CD8-positive, alpha-beta memory T cell (primary cell): ENCODE measurements around the gene FLII. TPM values are rescaled to one million over a fixed set of nuclear protein-coding genes. Genes with fewer than 3 reads are reported as not detected.
"Not testable (repeated sequence)": the region's sequence is repeated elsewhere in the genome, so short reads cannot be mapped to it uniquely, and the experiment has no call there.

ENCODE experiments used
- CTCF ChIA-PET: fragments of 350-600 bp; sonication (Branson Sonifier 250); formaldehyde crosslinking; loops from one replicate; lab custom pipeline; 2021; ENCODE audit warnings: antibody characterized with exemption; lab: Charles Lee
- POLR2A ChIA-PET: fragments of 350-600 bp; sonication (Branson Sonifier 250); formaldehyde crosslinking; loops from one replicate; lab custom pipeline; 2021; ENCODE audit warnings: antibody characterized with exemption; lab: Charles Lee
- DNase-seq, 5 donors: peaks; one replicate each; pipeline versions ENCODE4 v3.0.0 to v3.0.0-alpha.2; 2020 to 2022; ENCODE audit warnings: mixed read lengths in 1 of 5
- H3K27ac ChIP-seq: one replicate; pipeline ENCODE4 v1.7.0; 2013; ENCODE audit warnings: low read depth, mild to moderate bottlenecking, low read length, moderate library complexity
- H3K27me3 ChIP-seq: 2 replicates; pipeline ENCODE4 v1.7.0; 2013; ENCODE audit warnings: low read length, mild to moderate bottlenecking; ENCODE audit not compliant: insufficient read depth, poor library complexity, severe bottlenecking
- H3K36me3 ChIP-seq: 2 replicates; pipeline ENCODE4 v1.7.0; 2013; ENCODE audit warnings: mild to moderate bottlenecking, low read length, moderate library complexity; ENCODE audit not compliant: insufficient read depth
- H3K4me1 ChIP-seq: 2 replicates; pipeline ENCODE4 v1.7.0; 2013; ENCODE audit warnings: mild to moderate bottlenecking, low read length, moderate library complexity; ENCODE audit not compliant: insufficient read depth
- H3K4me3 ChIP-seq: 2 replicates; pipeline ENCODE4 v1.7.0; 2013; ENCODE audit warnings: mild to moderate bottlenecking, low read length
- H3K9me3 ChIP-seq: 2 replicates; pipeline ENCODE4 v1.7.0; 2013; ENCODE audit warnings: mild to moderate bottlenecking, low read length
- H3K27ac Mint-ChIP-seq, 8 donors: one replicate each; pipeline ENCODE4 v1.8.0; 2020 to 2021; ENCODE audit warnings: mixed read lengths in 8 of 8, mild to moderate bottlenecking in 6 of 8, inconsistent platforms in 3 of 8, moderate library complexity in 3 of 8
- H3K27me3 Mint-ChIP-seq, 2 donors: one replicate each; pipeline ENCODE4 v1.8.0; 2020 to 2021; ENCODE audit warnings: mixed read lengths in 2 of 2, mild to moderate bottlenecking in 1 of 2, moderate library complexity in 1 of 2
- H3K36me3 Mint-ChIP-seq, 3 donors: one replicate each; pipeline ENCODE4 v1.8.0; 2020 to 2021; ENCODE audit warnings: mixed read lengths in 3 of 3, inconsistent platforms in 1 of 3, mild to moderate bottlenecking in 1 of 3
- H3K4me1 Mint-ChIP-seq, 3 donors: one replicate each; pipeline ENCODE4 v1.8.0; 2020 to 2021; ENCODE audit warnings: mixed read lengths in 3 of 3, inconsistent platforms in 1 of 3, mild to moderate bottlenecking in 1 of 3
- H3K4me3 Mint-ChIP-seq, 7 donors: one replicate each; pipeline ENCODE4 v1.8.0; 2020 to 2021; ENCODE audit warnings: mixed read lengths in 7 of 7, mild to moderate bottlenecking in 6 of 7, moderate library complexity in 4 of 7, inconsistent platforms in 2 of 7
- H3K9me3 Mint-ChIP-seq, 5 donors: one replicate each; pipeline ENCODE4 v1.8.0; 2020 to 2022; ENCODE audit warnings: mixed read lengths in 5 of 5, mild to moderate bottlenecking in 3 of 5, moderate library complexity in 2 of 5, inconsistent platforms in 1 of 5
- polyA plus RNA-seq: library from polyadenylated mRNA; unstranded; fragments of 300-500 nt; fragmentation: Illumina TruSeq; gene quantifications from one replicate; pipeline ENCODE4 v1.2.3, GENCODE V29; 2021
- total RNA-seq, 2 experiments: library from RNA; stranded (reverse); gene quantifications; one replicate each; pipeline ENCODE4 v1.2.3, GENCODE V29; 2021

The FLII gene
- total and polyA plus RNA-seq, 3 experiments from 2014 or later = 216 to 299 (median 278) TPM

DNA sequence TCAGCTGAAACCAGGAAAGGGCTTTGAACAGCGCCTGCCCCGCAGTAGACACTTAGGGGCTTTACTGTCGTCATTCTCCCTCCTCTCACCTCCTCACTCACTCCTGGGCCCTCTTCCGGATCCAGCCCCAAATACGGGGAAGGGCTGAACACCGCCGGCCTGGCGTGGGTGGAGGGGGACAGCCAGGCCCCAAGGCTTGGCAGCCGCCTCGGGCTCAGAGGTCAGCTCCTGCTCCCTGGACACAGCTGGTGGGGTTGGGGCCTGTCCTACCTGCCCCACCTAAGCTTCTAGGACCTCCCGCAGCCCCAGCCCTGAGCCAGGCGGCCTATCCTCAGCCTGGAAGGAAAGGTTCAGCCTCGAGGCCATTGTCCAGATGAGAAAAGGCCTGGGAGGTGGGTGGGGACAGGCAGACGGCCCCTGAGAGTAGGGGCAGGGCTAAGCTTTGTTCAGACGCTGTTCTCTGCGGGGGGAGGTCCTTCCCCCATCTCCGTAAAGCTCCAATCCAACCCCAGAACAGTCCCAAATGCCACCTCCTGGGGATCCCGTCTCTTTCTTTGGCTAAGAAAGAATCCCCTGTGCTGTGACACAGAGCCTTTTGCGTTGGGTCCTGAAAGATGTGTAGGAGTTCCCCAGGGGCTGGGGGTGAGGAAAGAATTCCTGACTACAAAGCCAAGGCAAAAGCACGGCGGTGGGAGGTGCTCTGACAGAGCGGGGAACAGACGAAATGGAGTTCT is 34.0 kb downstream of the FLII start:
- Histone ChIP-seq H3K27ac (no peak overlapping the region), H3K36me3 (no peaks in the 10 kb centered on the region), H3K4me1 (peaks cover 18% of the 10 kb centered on the region), H3K27me3 (no peaks in the 10 kb centered on the region), H3K9me3 (no peaks in the 10 kb centered on the region), H3K4me3 (peak overlapping the region; percentile 45)
- Mint-ChIP-seq H3K27ac (peak overlapping the region in 5 of 8 donors; percentile 51 to 93 (median 72)), H3K36me3 (peaks cover 0 to 4% (median 0%) of the 10 kb centered on the region in 3 donors), H3K27me3 (no peaks in the 10 kb centered on the region), H3K4me1 (peaks cover 22 to 39% (median 27%) of the 10 kb centered on the region in 3 donors), H3K9me3 (no peaks in the 10 kb centered on the region), H3K4me3 (peak overlapping the region in 6 of 7 donors; percentile 13 to 70 (median 54))
- ChIA-PET CTCF (interaction anchor here (1.4 to 1.5 kb wide), 2 partner anchors 9 to 10 kb away, joined by 4 read pairs; no protein-coding TSS in a partner anchor), POLR2A (no interaction called here)
- DNase-seq = no peak

GRCh38 chr17:18224053-18224386 is 34.5 kb downstream of the FLII start:
- no peaks in the 10 kb centered on the region for H3K36me3 ChIP-seq
- no peak overlapping the region for H3K4me3 Mint-ChIP-seq
- H3K9me3 ChIP-seq = no peaks in the 10 kb centered on the region
- no peak overlapping the region for H3K4me3 ChIP-seq
- no peaks in the 10 kb centered on the region for H3K9me3 Mint-ChIP-seq
- POLR2A ChIA-PET = no interaction called here
- no peaks in the 10 kb centered on the region for H3K27me3 ChIP-seq
- H3K27me3 Mint-ChIP-seq = no peaks in the 10 kb centered on the region
- peaks cover 0 to 4% (median 0%) of the 10 kb centered on the region in 3 donors for H3K36me3 Mint-ChIP-seq
- CTCF ChIA-PET = interaction anchor here (1.4 to 1.5 kb wide), 2 partner anchors 8 to 11 kb away, joined by 4 read pairs; no protein-coding TSS in a partner anchor
- no peak overlapping the region for H3K27ac Mint-ChIP-seq
- peaks cover 22 to 37% (median 27%) of the 10 kb centered on the region in 3 donors for H3K4me1 Mint-ChIP-seq
- DNase-seq = no peak
- H3K27ac ChIP-seq = no peak overlapping the region
- H3K4me1 ChIP-seq = peaks cover 18% of the 10 kb centered on the region

GRCh38 chr17:18218756-18219415 is 39.7 kb downstream of the FLII start:
- Mint-ChIP-seq H3K9me3 (no peaks in the 10 kb centered on the region), H3K4me3 (no peak overlapping the region), H3K36me3 (no peaks in the 10 kb centered on the region), H3K4me1 (peaks cover 0 to 2% (median 1%) of the 10 kb centered on the region in 3 donors), H3K27me3 (no peaks in the 10 kb centered on the region), H3K27ac (peak overlapping the region in 2 of 8 donors; percentile 8)
- Histone ChIP-seq H3K27ac (no peak overlapping the region), H3K27me3 (no peaks in the 10 kb centered on the region), H3K4me3 (no peak overlapping the region), H3K36me3 (no peaks in the 10 kb centered on the region), H3K9me3 (no peaks in the 10 kb centered on the region), H3K4me1 (no peaks in the 10 kb centered on the region)
- CTCF ChIA-PET = interaction anchor here (1.0 to 1.1 kb wide), 2 partner anchors 30 to 77 kb away, joined by 3 read pairs; no protein-coding TSS in a partner anchor
- DNase-seq = no peak
- POLR2A ChIA-PET = no interaction called here

DNA sequence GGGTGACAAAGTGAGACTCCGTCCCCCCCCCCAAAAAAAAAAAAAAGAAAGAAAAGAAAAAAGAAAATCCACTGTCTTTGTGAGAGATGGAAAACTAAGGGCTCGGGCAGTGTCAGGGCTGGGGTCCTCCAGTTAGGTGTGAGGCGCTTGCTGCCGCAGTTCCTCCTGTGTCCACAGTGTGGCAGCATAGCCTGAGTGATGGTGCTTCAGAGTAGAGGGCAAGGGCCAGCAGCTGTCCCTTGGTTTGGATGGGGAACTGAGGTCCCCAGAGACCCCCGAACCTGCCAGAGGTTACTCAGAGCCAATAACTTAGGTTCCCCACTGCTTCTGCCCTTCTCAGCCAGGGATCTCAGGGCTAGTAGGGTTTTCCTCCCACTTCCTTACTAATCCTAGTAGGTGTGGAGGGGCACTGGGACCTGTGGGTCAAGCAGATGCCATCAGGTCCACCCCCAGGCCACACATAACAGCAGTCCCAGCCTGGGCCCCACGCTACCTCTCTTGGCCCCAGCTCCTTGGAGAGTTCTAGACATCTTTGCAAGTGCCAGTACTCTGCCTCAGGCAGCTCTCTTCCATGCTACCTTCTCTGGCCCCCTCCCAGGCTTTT is 41.0 kb downstream of the FLII start:
- no peaks in the 10 kb centered on the region for H3K9me3 ChIP-seq
- ChIA-PET POLR2A (no interaction called here), CTCF (interaction anchor here (0.7 to 1.6 kb wide), 8 partner anchors 9 to 1083 kb away, joined by 3 to 6 read pairs (median 3); partner anchors contain the start of gene ALKBH5)
- no peak overlapping the region for H3K27ac ChIP-seq
- Mint-ChIP-seq H3K4me1 (peaks cover 0 to 2% (median 1%) of the 10 kb centered on the region in 3 donors), H3K4me3 (peak overlapping the region in 1 of 7 donors; percentile 13), H3K9me3 (no peaks in the 10 kb centered on the region), H3K27me3 (no peaks in the 10 kb centered on the region), H3K36me3 (no peaks in the 10 kb centered on the region), H3K27ac (peak overlapping the region in 1 of 8 donors; percentile 82)
- peak; percentile 47 to 76 (median 60) for DNase-seq
- H3K4me3 ChIP-seq = no peak overlapping the region
- H3K36me3 ChIP-seq = no peaks in the 10 kb centered on the region
- H3K27me3 ChIP-seq = no peaks in the 10 kb centered on the region
- no peaks in the 10 kb centered on the region for H3K4me1 ChIP-seq

DNA sequence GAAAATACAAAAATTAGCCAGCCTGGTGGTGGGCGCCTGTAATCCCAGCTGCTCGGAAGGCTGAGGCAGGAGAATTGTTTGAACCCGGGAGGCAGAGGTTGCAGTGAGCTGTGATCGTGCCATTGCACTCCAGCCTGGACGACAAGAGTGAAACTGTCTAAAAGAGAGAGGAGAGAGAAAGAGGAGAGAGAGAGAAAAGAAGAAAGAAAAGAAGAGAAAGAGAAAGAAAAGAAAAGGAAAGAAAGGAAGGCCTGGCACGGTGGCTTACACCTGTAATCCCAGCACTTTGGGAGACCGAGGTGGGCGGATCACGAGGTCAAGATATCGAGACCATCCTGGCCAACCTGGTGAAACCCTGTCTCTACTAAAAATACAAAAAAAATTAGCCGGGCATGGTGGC is 41.6 kb downstream of the FLII start:
- H3K9me3 ChIP-seq, H3K36me3 Mint-ChIP-seq, H3K4me3 Mint-ChIP-seq, DNase-seq, H3K4me3 ChIP-seq, H3K4me1 ChIP-seq, H3K27ac ChIP-seq, H3K9me3 Mint-ChIP-seq, POLR2A ChIA-PET, H3K4me1 Mint-ChIP-seq, H3K27me3 Mint-ChIP-seq, H3K36me3 ChIP-seq, H3K27me3 ChIP-seq: not testable (repeated sequence)
- CTCF ChIA-PET = interaction anchor here (0.7 to 1.6 kb wide), 8 partner anchors 9 to 1084 kb away, joined by 3 to 6 read pairs (median 3); partner anchors contain the start of gene ALKBH5
- peak overlapping the region in 1 of 8 donors; percentile 66 for H3K27ac Mint-ChIP-seq

DNA sequence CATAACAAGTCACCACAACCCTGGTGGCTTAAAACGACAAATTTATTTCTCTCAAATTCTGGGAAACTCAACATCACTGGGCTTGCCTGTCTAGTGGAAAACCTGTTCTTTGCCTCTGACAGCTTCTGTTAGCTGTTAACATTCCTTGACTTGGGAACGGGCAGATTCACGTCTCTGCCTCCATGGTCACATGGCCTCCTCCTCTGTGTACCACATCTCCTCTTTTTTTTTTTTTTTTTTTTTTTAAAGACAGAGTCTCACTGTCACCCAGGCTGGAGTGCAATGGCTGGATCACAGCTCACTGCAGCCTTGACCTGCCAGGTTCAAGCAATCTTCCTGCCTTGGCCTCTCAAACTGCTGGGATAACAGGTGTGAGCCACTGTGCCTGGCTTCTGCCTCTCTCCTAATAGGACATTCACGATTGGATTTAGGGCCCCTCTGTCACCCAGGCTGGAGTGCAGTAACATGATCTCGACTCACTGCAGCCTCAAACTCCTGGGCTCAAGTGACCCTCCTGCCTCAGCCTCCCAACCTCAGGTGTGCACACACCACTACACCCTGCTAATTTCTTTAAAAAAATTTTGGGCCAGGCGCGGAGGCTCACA is 44.8 kb downstream of the FLII start:
- peaks cover 0 to 2% (median 1%) of the 10 kb centered on the region in 3 donors for H3K4me1 Mint-ChIP-seq
- no peaks in the 10 kb centered on the region for H3K9me3 Mint-ChIP-seq
- H3K4me1 ChIP-seq = no peaks in the 10 kb centered on the region
- CTCF ChIA-PET = no interaction called here
- H3K4me3 ChIP-seq = no peak overlapping the region
- no peak overlapping the region for H3K4me3 Mint-ChIP-seq
- DNase-seq = no peak
- no peak overlapping the region for H3K27ac ChIP-seq
- peaks cover 12% of the 10 kb centered on the region for H3K36me3 ChIP-seq
- H3K36me3 Mint-ChIP-seq = peaks cover 0 to 29% (median 7%) of the 10 kb centered on the region in 3 donors
- H3K27me3 Mint-ChIP-seq = no peaks in the 10 kb centered on the region
- no peaks in the 10 kb centered on the region for H3K27me3 ChIP-seq
- H3K9me3 ChIP-seq = no peaks in the 10 kb centered on the region
- peak overlapping the region in 1 of 8 donors; percentile 58 for H3K27ac Mint-ChIP-seq
- POLR2A ChIA-PET = no interaction called here

GRCh38 chr17:18208092-18208491 is 50.4 kb downstream of the FLII start:
- no peak overlapping the region for H3K4me3 Mint-ChIP-seq
- no peaks in the 10 kb centered on the region for H3K9me3 ChIP-seq
- H3K4me3 ChIP-seq = no peak overlapping the region
- peaks cover 4 to 11% (median 5%) of the 10 kb centered on the region in 3 donors for H3K4me1 Mint-ChIP-seq
- H3K27ac ChIP-seq = no peak overlapping the region
- peak overlapping the region in 1 of 8 donors; percentile 50 for H3K27ac Mint-ChIP-seq
- no peaks in the 10 kb centered on the region for H3K9me3 Mint-ChIP-seq
- DNase-seq = no peak
- ChIA-PET POLR2A (no interaction called here), CTCF (no interaction called here)
- H3K4me1 ChIP-seq = no peaks in the 10 kb centered on the region
- H3K27me3 ChIP-seq = no peaks in the 10 kb centered on the region
- peaks cover 51% of the 10 kb centered on the region for H3K36me3 ChIP-seq
- no peaks in the 10 kb centered on the region for H3K27me3 Mint-ChIP-seq
- H3K36me3 Mint-ChIP-seq = peaks cover 3 to 79% (median 15%) of the 10 kb centered on the region in 3 donors
